GM12878 (cell line): ENCODE data around the gene COX7C. TPM values are rescaled to one million over a fixed set of nuclear protein-coding genes. Genes with fewer than 3 reads are reported as not detected.

Experiments
- ATAC-seq: fragments of 200-7000 bp; cut with Tn5 transposase; 3 replicates; pipeline ENCODE4 v1.9.1; 2020; ENCODE audit warnings: mild to moderate bottlenecking, moderate library complexity
- BruUV-seq: library from RNA; stranded (reverse); fragments of 400-500 nt; replicated peaks from 2 replicates; lab custom pipeline; 2021; lab: Mats Ljungman, UMichigan
- CTCF ChIA-PET: fragments of 300-600 bp; sonication (Branson Sonifier 250); formaldehyde crosslinking; extraction: SDS; loops from one replicate; lab custom pipeline; 2021; ENCODE audit warnings: inconsistent platforms; lab: Yijun Ruan, JAX
- POLR2A ChIA-PET: fragments of 350-600 bp; formaldehyde crosslinking; extraction: SDS; loops from one replicate; lab custom pipeline; 2021; ENCODE audit warnings: inconsistent platforms; lab: Charles Lee
- RAD21 ChIA-PET: fragments of 300-600 bp; sonication (Branson Sonifier 250); formaldehyde crosslinking; loops from one replicate; lab custom pipeline; 2023; ENCODE audit warnings: antibody characterized with exemption; ENCODE audit not compliant: unreplicated experiment; lab: Charles Lee
- SMC1A ChIA-PET: fragments of 300-600 bp; sonication (Branson Sonifier 250); formaldehyde crosslinking; loops from one replicate; lab custom pipeline; 2023; ENCODE audit not compliant: unreplicated experiment, uncharacterized antibody; lab: Charles Lee
- DNase-seq: peaks from one replicate; pipeline ENCODE4 v3.0.0-alpha.2; 2011; ENCODE audit warnings: low read depth, low spot score
- FAIRE-seq: peaks from 3 replicates; lab custom pipeline; 2011; peaks lifted over from hg19 to GRCh38; lab: Jason Lieb, UNC
- H2AFZ ChIP-seq: 2 replicates; pipeline ENCODE4 v1.6.0; 2011; ENCODE audit warnings: low read depth, low read length, control low read depth; ENCODE audit not compliant: control insufficient read depth
- H3K27ac ChIP-seq: 2 replicates; pipeline ENCODE4 v1.5.1; 2011; ENCODE audit warnings: control low read depth; ENCODE audit not compliant: control insufficient read depth, insufficient read depth
- H3K27me3 ChIP-seq, 2 experiments: replicated peaks in 1 of 2; 2 replicates each; pipeline versions ENCODE4 v1.6.0 to v1.6.1; 2011; ENCODE audit warnings: low read length in 1 of 2; ENCODE audit not compliant: control insufficient read depth in 2 of 2, insufficient read depth in 2 of 2
- H3K36me3 ChIP-seq, 2 experiments: 2 replicates each; pipeline ENCODE4 v1.5.1; 2011; ENCODE audit warnings: low read length in 1 of 2; ENCODE audit not compliant: control insufficient read depth in 2 of 2, insufficient read depth in 2 of 2
- H3K4me1 ChIP-seq: 2 replicates; pipeline ENCODE4 v1.6.1; 2011; ENCODE audit warnings: mild to moderate bottlenecking, low read length, moderate library complexity, mixed read lengths; ENCODE audit not compliant: control insufficient read depth, insufficient read depth
- H3K4me2 ChIP-seq: 2 replicates; pipeline ENCODE4 v1.6.0; 2011; ENCODE audit warnings: control low read depth; ENCODE audit not compliant: control insufficient read depth, insufficient read depth
- H3K4me3 ChIP-seq: fragments of 200-600 bp; sonication (generic); 2 replicates; pipeline ENCODE4 v1.5.1; 2016
- H3K79me2 ChIP-seq: 2 replicates; pipeline ENCODE4 v1.6.0; 2011; ENCODE audit warnings: low read length; ENCODE audit not compliant: control insufficient read depth, insufficient read depth
- H3K9ac ChIP-seq: 2 replicates; pipeline ENCODE4 v1.8.0; 2011; ENCODE audit warnings: low read length, control low read depth, mixed read lengths; ENCODE audit not compliant: control insufficient read depth, insufficient read depth
- H3K9me3 ChIP-seq: replicated peaks from 3 replicates; pipeline ENCODE4 v1.5.1; 2011; ENCODE audit warnings: mild to moderate bottlenecking, low read length; ENCODE audit not compliant: control insufficient read depth, insufficient read depth
- H4K20me1 ChIP-seq: 2 replicates; pipeline ENCODE4 v1.6.0; 2011; ENCODE audit not compliant: control insufficient read depth, insufficient read depth
- EZH2 ChIP-seq: IDR thresholded peaks from 2 replicates; pipeline ENCODE4 v1.6.1; 2012; ENCODE audit warnings: low read depth, mild to moderate bottlenecking, control low read depth, inconsistent platforms, low read length, borderline replicate concordance; ENCODE audit not compliant: control insufficient read depth
- MEF2A ChIP-seq: IDR thresholded peaks from 2 replicates; pipeline ENCODE4 v1.6.1; 2011; ENCODE audit warnings: low read depth, mild to moderate bottlenecking, low read length, moderate library complexity; ENCODE audit not compliant: insufficient read depth
- NFYB ChIP-seq: IDR thresholded peaks from 2 replicates; pipeline ENCODE4 v1.6.1; 2011; ENCODE audit warnings: low read depth, mild to moderate bottlenecking, low read length, improper control_type of control experiment, moderate library complexity; ENCODE audit not compliant: insufficient read depth
- RFX5 ChIP-seq: IDR thresholded peaks from 2 replicates; pipeline ENCODE4 v1.6.1; 2011; ENCODE audit warnings: low read depth, low read length, improper control_type of control experiment
- WGBS: methylation state at CpG from one replicate; pipeline ENCODE4 v1.1.6; 2016; ENCODE audit warnings: low lambda C conversion rate; ENCODE audit not compliant: insufficient replicate concordance, insufficient coverage; ENCODE audit errors: missing lambda C conversion rate; 5-methylcytosine and 5-hydroxymethylcytosine counted together
- in situ Hi-C: fragments of 300-500 bp; cut with MboI; formaldehyde crosslinking; loops from 9 replicates; pipeline ENCODE4 v1.14.3; 2018; ENCODE audit warnings: mixed read lengths
- intact Hi-C: fragments of 100-400 bp; cut with micrococcal nuclease; formaldehyde crosslinking; loops from one replicate; pipeline ENCODE4 v1.14.2; 2022; ENCODE audit not compliant: unreplicated experiment
- polyA plus RNA-seq, 11 experiments: library from polyadenylated mRNA; depleted of rRNA in 4 of 11; unstranded in 6 of 11; stranded (reverse) in 5 of 11; fragments of >200 nt; fragmentation: Nextera tagmentation in 4 of 11; fragmentation: Illumina TruSeq in 1 of 11; extraction: Ambion mirVana in 4 of 11; extraction: Trizol in 1 of 11; gene quantifications; 1 replicate in 1 of 11; 2 replicates in 10 of 11; pipeline versions ENCODE4 v1.2.1 to v1.2.3, GENCODE V29; 2011 to 2016; ENCODE audit warnings: inconsistent platforms in 2 of 11, missing spikeins in 2 of 11, low read depth in 1 of 11
- total RNA-seq, 4 experiments: library from RNA; depleted of rRNA in 3 of 4; stranded (reverse); fragments of >200 nt in 3 of 4; fragmentation: Illumina TruSeq in 1 of 4; extraction: Trizol in 1 of 4; gene quantifications; 2 replicates each; pipeline versions ENCODE4 v1.2.1 to v1.2.3, GENCODE V29; 2013 to 2021

The COX7C gene
- total and polyA plus RNA-seq, 10 of the 15 experiments (the other 5 are each of a cell fraction or from before 2014, with no cell fraction given): 484 to 1,591 (median 883) TPM

DNA sequence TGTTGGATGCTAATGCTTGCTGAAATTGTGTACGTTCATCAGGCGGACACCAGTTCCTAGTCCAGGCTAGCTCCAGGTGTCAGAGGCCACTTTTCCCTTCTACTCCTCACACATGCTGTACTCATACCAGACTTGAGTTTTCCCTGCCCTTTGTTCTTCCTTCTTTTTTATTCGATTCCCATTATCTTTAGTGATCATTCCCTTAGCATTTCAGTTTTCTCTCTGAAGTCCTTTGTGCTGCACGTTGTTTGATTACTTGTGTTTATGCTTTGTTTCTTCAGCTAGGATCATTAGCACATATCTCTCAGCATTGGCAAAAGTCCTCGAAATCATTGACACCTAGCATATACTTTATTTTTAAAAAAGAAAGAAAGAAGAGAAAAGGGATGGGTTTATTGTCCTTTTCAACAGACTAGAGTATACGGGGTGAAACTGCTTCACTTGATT, 409 bp upstream of the COX7C start:
- no peak overlapping the region for H3K27ac ChIP-seq
- FAIRE-seq (no peak), DNase-seq (no peak), ATAC-seq (no peak)
- in situ Hi-C loops (loop anchor here (25.0 kb wide), 1 partner anchor 795 kb away; the partner anchor contains the start of gene CCNH), intact Hi-C loops (loop anchor here (10.0 kb wide), 1 partner anchor 797 kb away; the partner anchor contains the start of gene CCNH)
- RAD21 ChIA-PET: no interaction called here
- H3K79me2 ChIP-seq: peaks cover 20% of the 10 kb centered on the region
- TF ChIP-seq RFX5 (0 out of 2 replicates have a peak, but pooled peaks have one; percentile 8), MEF2A (no peak)
- 62% methylated on average over 6 of the region's 6 CpGs for WGBS
- H3K9me3 ChIP-seq: peaks cover 5% of the 10 kb centered on the region
- H2AFZ ChIP-seq: peak overlapping the region; percentile 100
- H3K9ac ChIP-seq: no peak overlapping the region
- H3K36me3 ChIP-seq: peaks cover 0 to 11% of the 10 kb centered on the region in 2 experiments; a peak in 2 of 4 replicates
- no peaks in the 10 kb centered on the region for H3K27me3 ChIP-seq
- POLR2A ChIA-PET: no interaction called here
- H3K4me3 ChIP-seq: no peak overlapping the region
- no peaks in the 10 kb centered on the region for H4K20me1 ChIP-seq
- CTCF ChIA-PET: no interaction called here
- H3K4me1 ChIP-seq: peaks cover 8% of the 10 kb centered on the region
- SMC1A ChIA-PET: no interaction called here
- no peak overlapping the region for H3K4me2 ChIP-seq
- BruUV-seq: no TSS peak

DNA sequence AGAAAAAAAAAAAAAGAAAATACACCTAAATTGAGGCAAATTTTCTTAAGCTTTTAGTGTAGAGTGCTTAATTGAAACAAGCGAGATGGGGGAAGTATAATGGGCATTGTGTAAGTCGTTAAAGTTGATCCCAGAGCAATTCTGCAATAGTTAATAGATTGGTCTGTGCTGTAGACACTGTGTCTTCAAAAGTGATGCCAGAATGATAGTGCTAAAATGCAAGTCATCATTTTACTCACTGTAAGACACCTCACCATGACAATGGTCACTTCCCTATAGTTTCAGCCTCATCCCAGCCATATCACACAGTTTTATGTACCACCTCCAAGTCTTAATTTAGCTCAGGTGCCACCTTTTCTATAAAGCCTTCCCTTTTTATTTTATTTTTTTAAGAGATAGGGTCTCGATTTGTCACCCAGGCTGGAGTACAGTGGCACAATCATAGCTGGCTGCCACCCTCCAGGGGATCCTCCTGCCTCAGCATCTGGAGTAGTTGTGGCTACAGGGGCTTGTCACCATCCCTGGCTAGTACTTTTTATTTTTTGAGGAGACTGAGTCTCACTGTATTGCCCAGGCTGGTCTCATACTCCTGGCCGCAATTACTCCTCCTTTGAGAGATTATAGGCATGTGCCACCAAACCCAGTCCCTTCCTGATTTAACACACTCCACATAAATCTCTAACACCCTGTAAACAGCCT, 6.2 kb downstream of the COX7C start:
- RAD21 ChIA-PET: no interaction called here
- intact Hi-C loops (no loop called here), in situ Hi-C loops (loop anchor here (25.0 kb wide), 1 partner anchor 788 kb away; the partner anchor contains the start of gene CCNH)
- TF ChIP-seq NFYB (no peak), EZH2 (no peak)
- no TSS peak for BruUV-seq
- H3K27me3 ChIP-seq: no peaks in the 10 kb centered on the region; a peak in 1 of 4 replicates
- POLR2A ChIA-PET: no interaction called here
- H3K79me2 ChIP-seq: peaks cover 8% of the 10 kb centered on the region
- SMC1A ChIA-PET: interaction anchor here (0.6 to 1.4 kb wide), 3 partner anchors 17 to 509 kb away, joined by 3 to 4 read pairs (median 3); no protein-coding TSS in a partner anchor
- no peak overlapping the region for H2AFZ ChIP-seq
- H4K20me1 ChIP-seq: no peaks in the 10 kb centered on the region
- peak; percentile 18 for ATAC-seq
- peaks cover 4% of the 10 kb centered on the region for H3K4me1 ChIP-seq
- no peak overlapping the region for H3K4me2 ChIP-seq
- CTCF ChIA-PET: interaction anchor here (0.7 kb wide), 2 partner anchors 30 to 266 kb away, joined by 4 read pairs; no protein-coding TSS in a partner anchor
- H3K36me3 ChIP-seq: peaks cover 0 to 11% of the 10 kb centered on the region in 2 experiments; a peak in 2 of 4 replicates
- DNase-seq: no peak
- 61% methylated on average over 4 of the region's 4 CpGs for WGBS
- FAIRE-seq: no peak
- H3K27ac ChIP-seq: no peak overlapping the region
- H3K4me3 ChIP-seq: no peak overlapping the region
- H3K9ac ChIP-seq: no peak overlapping the region
- H3K9me3 ChIP-seq: no peaks in the 10 kb centered on the region
